Natural killer cell (primary cell): ENCODE measurements around the gene SPSB3. TPM values are rescaled to one million over a fixed set of nuclear protein-coding genes. Genes with fewer than 3 reads are reported as not detected.

Experiments used
- ATAC-seq, 3 donors: fragments of 150-1000 bp in 2 of 3; fragments of 200-7000 bp in 1 of 3; cut with Tn5 transposase; 1 replicate in 1 of 3; 2 replicates in 2 of 3; pipeline ENCODE4 v1.10.0; 2021; ENCODE audit warnings: mild to moderate bottlenecking in 2 of 3, moderate library complexity in 2 of 3
- DNase-seq, 2 donors: peaks; one replicate each; pipeline versions ENCODE4 v3.0.0 to v3.0.0-alpha.2; 2013 to 2021; ENCODE audit warnings: mixed read lengths in 1 of 2
- H3K27ac ChIP-seq: one replicate; pipeline ENCODE4 v1.5.1; 2013; ENCODE audit warnings: mild to moderate bottlenecking, low read length
- H3K27me3 ChIP-seq: one replicate; pipeline ENCODE4 v1.6.1; 2013; ENCODE audit warnings: low read length; ENCODE audit not compliant: control insufficient read depth, insufficient read depth
- H3K36me3 ChIP-seq: one replicate; pipeline ENCODE4 v1.6.1; 2013; ENCODE audit warnings: low read length; ENCODE audit not compliant: control insufficient read depth, insufficient read depth
- H3K4me1 ChIP-seq: one replicate; pipeline ENCODE4 v1.6.1; 2013; ENCODE audit warnings: low read length; ENCODE audit not compliant: control insufficient read depth, insufficient read depth
- H3K4me3 ChIP-seq: one replicate; pipeline ENCODE4 v1.5.1; 2013; ENCODE audit warnings: low read length
- H3K9me3 ChIP-seq: one replicate; pipeline ENCODE4 v1.6.1; 2013; ENCODE audit warnings: low read length; ENCODE audit not compliant: control insufficient read depth, insufficient read depth
- H3K27ac Mint-ChIP-seq, 2 donors: one replicate each; pipeline ENCODE4 v1.8.0; 2022; ENCODE audit warnings: mild to moderate bottlenecking in 2 of 2, mixed read lengths in 2 of 2, moderate library complexity in 1 of 2
- H3K27me3 Mint-ChIP-seq, 2 donors: one replicate each; pipeline ENCODE4 v1.8.0; 2022; ENCODE audit warnings: low read depth in 2 of 2, mixed read lengths in 2 of 2
- H3K36me3 Mint-ChIP-seq: one replicate; pipeline ENCODE4 v1.8.0; 2022; ENCODE audit warnings: mixed read lengths
- H3K4me1 Mint-ChIP-seq, 2 donors: one replicate each; pipeline ENCODE4 v1.8.0; 2022; ENCODE audit warnings: mixed read lengths in 2 of 2
- H3K4me3 Mint-ChIP-seq: one replicate; pipeline ENCODE4 v1.8.0; 2022; ENCODE audit warnings: mild to moderate bottlenecking, moderate library complexity, mixed read lengths
- H3K9me3 Mint-ChIP-seq, 2 donors: one replicate each; pipeline ENCODE4 v1.8.0; 2022; ENCODE audit warnings: mixed read lengths in 2 of 2
- WGBS: methylation state at CpG from one replicate; pipeline ENCODE4 v1.1.7; 2013; ENCODE audit warnings: missing lambda C conversion rate; ENCODE audit not compliant: insufficient coverage; 5-methylcytosine and 5-hydroxymethylcytosine counted together
- intact Hi-C: fragments of 100-400 bp; cut with micrococcal nuclease; formaldehyde crosslinking; loops from one replicate; pipeline ENCODE4 v1.14.2; 2022
- total RNA-seq, 4 donors: library from RNA; stranded (reverse); fragments of 120-200 nt in 1 of 4; gene quantifications; one replicate each; pipeline versions ENCODE4 v1.2.3 to v1.2.4, GENCODE V29; 2013 to 2022
- TF ChIP-seq, protein P1 (sequence below): fragments of 200-600 bp; IDR thresholded peaks from one replicate; pipeline ENCODE4 v1.8.0; 2022; ENCODE audit warnings: antibody characterized with exemption

The SPSB3 gene
- total RNA-seq, 3 donors from 2014 or later (not counting 1 experiment from before 2014, with no cell fraction given), result 100 to 122 (median 110) TPM

DNA sequence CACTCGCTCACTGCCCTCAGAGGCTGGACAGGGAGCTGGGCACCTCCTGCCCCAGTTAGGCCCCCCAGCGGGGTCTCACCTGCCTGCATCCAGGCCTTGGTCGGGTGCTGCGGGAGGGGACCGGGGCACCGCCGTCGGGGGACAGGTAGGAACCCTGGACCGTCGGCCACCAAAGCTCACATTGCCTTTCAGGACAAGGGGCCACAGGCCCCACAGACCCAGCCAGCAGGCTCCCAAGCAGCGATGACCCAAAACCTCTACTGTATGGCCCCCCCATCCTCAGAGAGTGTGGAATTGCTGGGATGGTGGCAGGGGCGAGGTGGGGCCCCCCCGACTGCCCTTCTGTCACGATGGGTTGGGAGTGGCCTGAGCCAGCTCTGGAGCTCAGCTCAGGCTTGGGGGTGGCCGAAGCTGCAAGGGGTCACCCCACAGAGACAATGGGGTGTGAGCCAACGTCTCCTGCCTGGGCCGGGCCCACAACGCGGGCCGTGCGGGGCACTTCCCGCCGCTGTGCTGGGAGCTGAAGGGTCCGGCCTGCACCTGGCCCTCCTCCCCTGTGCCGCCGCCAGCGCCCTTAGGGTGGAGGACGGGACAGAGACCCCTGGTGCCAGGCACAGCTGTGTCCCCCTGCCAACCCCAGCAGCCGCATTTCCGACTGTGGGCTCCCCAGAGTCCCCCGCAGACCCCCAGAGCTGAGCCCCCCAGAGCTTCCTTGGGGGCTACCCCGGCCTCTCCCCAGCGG lies 10.6 kb upstream of the SPSB3 start:
- no peak overlapping the region for H3K4me3 ChIP-seq
- no peaks in the 10 kb centered on the region for H3K27me3 ChIP-seq
- H3K9me3 ChIP-seq, result peaks cover 3% of the 10 kb centered on the region
- H3K36me3 ChIP-seq, result peaks cover 10% of the 10 kb centered on the region
- no peak overlapping the region for H3K27ac Mint-ChIP-seq
- TF ChIP-seq, protein P1, sequence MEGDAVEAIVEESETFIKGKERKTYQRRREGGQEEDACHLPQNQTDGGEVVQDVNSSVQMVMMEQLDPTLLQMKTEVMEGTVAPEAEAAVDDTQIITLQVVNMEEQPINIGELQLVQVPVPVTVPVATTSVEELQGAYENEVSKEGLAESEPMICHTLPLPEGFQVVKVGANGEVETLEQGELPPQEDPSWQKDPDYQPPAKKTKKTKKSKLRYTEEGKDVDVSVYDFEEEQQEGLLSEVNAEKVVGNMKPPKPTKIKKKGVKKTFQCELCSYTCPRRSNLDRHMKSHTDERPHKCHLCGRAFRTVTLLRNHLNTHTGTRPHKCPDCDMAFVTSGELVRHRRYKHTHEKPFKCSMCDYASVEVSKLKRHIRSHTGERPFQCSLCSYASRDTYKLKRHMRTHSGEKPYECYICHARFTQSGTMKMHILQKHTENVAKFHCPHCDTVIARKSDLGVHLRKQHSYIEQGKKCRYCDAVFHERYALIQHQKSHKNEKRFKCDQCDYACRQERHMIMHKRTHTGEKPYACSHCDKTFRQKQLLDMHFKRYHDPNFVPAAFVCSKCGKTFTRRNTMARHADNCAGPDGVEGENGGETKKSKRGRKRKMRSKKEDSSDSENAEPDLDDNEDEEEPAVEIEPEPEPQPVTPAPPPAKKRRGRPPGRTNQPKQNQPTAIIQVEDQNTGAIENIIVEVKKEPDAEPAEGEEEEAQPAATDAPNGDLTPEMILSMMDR, result no peak
- WGBS, result 96% methylated on average over 32 of the region's 33 CpGs
- no peaks in the 10 kb centered on the region for H3K4me1 ChIP-seq
- intact Hi-C loops, result no loop called here
- H3K9me3 Mint-ChIP-seq, result no peaks in the 10 kb centered on the region
- H3K4me1 Mint-ChIP-seq, result peaks cover 6% of the 10 kb centered on the region in 2 donors
- DNase-seq (no peak), ATAC-seq (no peak)
- H3K4me3 Mint-ChIP-seq, result no peak overlapping the region
- no peak overlapping the region for H3K27ac ChIP-seq
- no peaks in the 10 kb centered on the region for H3K36me3 Mint-ChIP-seq
- H3K27me3 Mint-ChIP-seq, result no peaks in the 10 kb centered on the region

DNA sequence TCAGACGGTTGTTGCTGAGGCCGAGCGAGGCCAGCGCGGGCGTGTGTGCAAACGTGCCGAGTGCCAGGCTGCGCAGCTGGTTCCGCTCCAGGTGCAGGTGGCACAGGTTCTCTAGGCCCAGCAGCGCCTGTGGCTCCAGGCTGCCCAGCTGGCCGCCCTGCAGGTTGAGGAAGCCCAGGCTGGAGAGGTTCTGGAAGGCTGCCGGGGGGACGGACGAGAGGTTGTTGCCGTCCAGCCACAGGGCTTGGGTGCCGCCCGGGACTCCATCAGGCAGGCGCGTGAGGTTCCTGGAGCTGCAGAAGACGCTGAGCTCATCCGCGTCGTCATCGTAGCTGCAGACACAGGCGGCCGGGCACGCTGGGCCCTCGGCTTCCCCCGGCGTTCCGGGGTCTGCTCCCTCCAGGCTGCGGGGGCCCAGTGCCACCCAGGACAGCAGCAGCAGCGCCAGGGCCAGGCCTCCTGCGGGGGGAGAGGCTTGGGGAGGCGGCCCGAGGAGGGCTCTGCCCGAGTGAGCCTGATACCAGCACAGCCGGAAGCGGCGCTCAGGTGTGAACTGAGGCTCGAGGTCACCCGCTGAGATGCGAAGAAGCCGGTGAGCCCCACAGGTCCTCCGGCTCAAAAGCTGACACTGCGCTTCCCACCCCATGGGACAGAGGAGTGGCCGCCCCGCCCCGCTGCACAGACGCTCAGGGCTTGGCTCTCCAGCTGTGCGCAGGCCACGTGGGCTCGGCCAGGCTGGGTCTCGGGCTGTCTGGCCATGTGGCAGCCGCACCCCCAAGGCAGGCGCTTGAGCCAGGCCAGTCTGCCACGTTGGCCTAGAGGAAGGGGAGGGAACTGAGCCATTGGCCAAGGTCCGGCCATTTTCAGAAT lies 9.8 kb upstream of the SPSB3 start:
- TF ChIP-seq, protein P1, result no peak

DNA sequence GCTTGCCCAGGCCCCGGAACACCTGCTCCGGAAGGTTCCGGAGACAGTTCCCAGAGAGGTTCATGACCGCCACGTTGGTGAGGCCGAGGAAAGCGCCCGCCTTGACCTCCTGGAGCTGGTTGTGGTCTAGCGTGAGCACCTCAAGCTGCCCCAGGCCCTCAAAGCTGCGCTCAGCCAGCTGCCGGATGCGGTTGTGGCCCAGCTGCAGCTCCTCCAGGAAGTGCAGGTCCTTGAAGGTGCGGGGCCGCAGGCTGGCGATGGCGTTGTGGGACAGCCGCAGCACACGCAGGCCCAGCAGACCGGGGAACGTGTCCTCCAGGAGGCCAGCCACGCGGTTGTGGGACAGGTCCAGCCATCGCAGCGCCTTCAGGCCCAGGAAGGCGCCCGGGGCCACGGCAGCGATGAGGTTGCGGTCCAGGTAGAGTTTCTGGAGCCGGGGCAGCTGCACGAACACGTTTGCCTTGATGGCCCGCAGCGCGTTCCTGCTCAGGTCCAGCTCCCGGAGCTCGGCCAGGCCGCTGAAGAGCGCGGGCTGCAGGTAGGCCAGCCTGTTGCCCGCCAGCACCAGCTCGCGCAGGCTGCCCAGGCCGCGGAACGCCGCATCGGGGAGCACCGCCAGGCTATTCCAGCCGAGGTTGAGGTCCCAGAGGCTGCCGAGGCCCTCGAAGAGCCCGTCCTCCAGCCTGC lies 9.0 kb upstream of the SPSB3 start:
- H3K4me3 ChIP-seq, result no peak overlapping the region
- no peak overlapping the region for H3K27ac Mint-ChIP-seq
- TF ChIP-seq, protein P1, result no peak
- peaks cover 6% of the 10 kb centered on the region in 2 donors for H3K4me1 Mint-ChIP-seq
- 96% methylated on average over 53 of the region's 53 CpGs for WGBS
- no peaks in the 10 kb centered on the region for H3K4me1 ChIP-seq
- H3K27ac ChIP-seq, result no peak overlapping the region
- no peak for ATAC-seq
- intact Hi-C loops, result no loop called here
- no peaks in the 10 kb centered on the region for H3K27me3 ChIP-seq
- H3K36me3 ChIP-seq, result peaks cover 20% of the 10 kb centered on the region
- H3K27me3 Mint-ChIP-seq, result no peaks in the 10 kb centered on the region
- no peaks in the 10 kb centered on the region for H3K36me3 Mint-ChIP-seq
- no peak overlapping the region for H3K4me3 Mint-ChIP-seq
- H3K9me3 ChIP-seq, result no peaks in the 10 kb centered on the region
- no peaks in the 10 kb centered on the region for H3K9me3 Mint-ChIP-seq
- no peak for DNase-seq

More for the DNA sequence above, 9.8 kb upstream of the SPSB3 start:
- DNase-seq (no peak), ATAC-seq (no peak)
- Histone ChIP-seq H3K27me3 (no peaks in the 10 kb centered on the region), H3K4me1 (no peaks in the 10 kb centered on the region), H3K9me3 (no peaks in the 10 kb centered on the region), H3K36me3 (peaks cover 14% of the 10 kb centered on the region), H3K4me3 (no peak overlapping the region), H3K27ac (no peak overlapping the region)
- Mint-ChIP-seq H3K9me3 (no peaks in the 10 kb centered on the region), H3K4me3 (no peak overlapping the region), H3K27me3 (no peaks in the 10 kb centered on the region), H3K27ac (no peak overlapping the region), H3K36me3 (no peaks in the 10 kb centered on the region), H3K4me1 (peaks cover 6% of the 10 kb centered on the region in 2 donors)
- WGBS, result 94% methylated on average over 59 of the region's 59 CpGs
- intact Hi-C loops, result no loop called here
